IPS DF 6.9 (cell line): ENCODE data around the gene HTR1A.

ENCODE experiments used
- DNase-seq: peaks from one replicate; pipeline ENCODE4 v3.0.0-alpha.2; 2013; ENCODE audit warnings: low read depth, low spot score
- H3K27ac ChIP-seq: one replicate; pipeline ENCODE4 v1.5.1; 2013; ENCODE audit warnings: low read length, control low read depth
- H3K27me3 ChIP-seq: 2 replicates; pipeline ENCODE4 v1.6.1; 2013; ENCODE audit warnings: mild to moderate bottlenecking, low read length; ENCODE audit not compliant: control insufficient read depth, insufficient read depth
- H3K36me3 ChIP-seq: 2 replicates; pipeline ENCODE4 v1.6.1; 2013; ENCODE audit warnings: low read length; ENCODE audit not compliant: control insufficient read depth, insufficient read depth
- H3K4me1 ChIP-seq: 2 replicates; pipeline ENCODE4 v1.6.1; 2013; ENCODE audit warnings: low read length; ENCODE audit not compliant: control insufficient read depth, insufficient read depth
- H3K4me3 ChIP-seq: 2 replicates; pipeline ENCODE4 v1.5.1; 2013; ENCODE audit warnings: mild to moderate bottlenecking, low read length
- H3K9me3 ChIP-seq: 2 replicates; pipeline ENCODE4 v1.6.1; 2013; ENCODE audit warnings: low read length, inconsistent platforms; ENCODE audit not compliant: control insufficient read depth, insufficient read depth
- WGBS: extraction: QIAGEN DNeasy Blood & Tissue Kit; methylation state at CpG from one replicate; pipeline ENCODE4 v1.1.7; 2013; ENCODE audit warnings: mixed read lengths, missing lambda C conversion rate; ENCODE audit not compliant: insufficient read length, insufficient coverage; 5-methylcytosine and 5-hydroxymethylcytosine counted together

The HTR1A gene

GRCh38 chr5:63911871-63912270 is 50.4 kb downstream of the HTR1A start:
- DNase-seq, result no peak
- Histone ChIP-seq H3K36me3 (no peaks in the 10 kb centered on the region), H3K27ac (no peak overlapping the region), H3K27me3 (no peaks in the 10 kb centered on the region), H3K4me3 (no peak overlapping the region), H3K9me3 (no peaks in the 10 kb centered on the region), H3K4me1 (no peaks in the 10 kb centered on the region)
- WGBS, result no CpG with 5 or more reads among the region's 1 CpG
